Measurements from ENCODE around the gene MARCHF3.
"Not testable (repeated sequence)": the region's sequence is repeated elsewhere in the genome, so short reads cannot be mapped to it uniquely, and the experiment has no call there.

Gene MARCHF3

GRCh38 chr5:127030259-127031146 is at the start of gene MARCHF3:
Gene MARCHF3 (minus strand): TSS chr5:127030558. CDS start chr5:126918171, 112,387 bp downstream.
- DNase-seq: peak; percentile 91

- DNase-seq: peak; percentile 97
Observed at GRCh38 chr5:127079994-127080491, 49.7 kb upstream of the MARCHF3 start.

- DNase-seq: no peak
Observed at GRCh38 chr5:127077366-127077765, 47.0 kb upstream of the MARCHF3 start.

GRCh38 chr5:127076315-127077129 is 46.2 kb upstream of the MARCHF3 start:
- no peak for DNase-seq

- DNase-seq: no peak
Observed at GRCh38 chr5:127074466-127074865, 44.1 kb upstream of the MARCHF3 start.

- DNase-seq: no peak
Observed at GRCh38 chr5:127072861-127073846, 42.8 kb upstream of the MARCHF3 start, which contains the start of gene C5orf63. Gene C5orf63 (minus strand): TSS chr5:127073502. CDS start chr5:127058995, 14,507 bp downstream.

- DNase-seq: no peak
Observed at GRCh38 chr5:127070243-127070642, 39.9 kb upstream of the MARCHF3 start.

GRCh38 chr5:127068493-127069214 is 38.3 kb upstream of the MARCHF3 start:
- DNase-seq: no peak

- no peak for DNase-seq
Observed at GRCh38 chr5:127066721-127067120, 36.4 kb upstream of the MARCHF3 start.

GRCh38 chr5:127064253-127064840 is 34.0 kb upstream of the MARCHF3 start:
- DNase-seq: no peak

GRCh38 chr5:127063257-127063913 is 33.0 kb upstream of the MARCHF3 start:
- DNase-seq: no peak

- DNase-seq: no peak
Observed at GRCh38 chr5:127061956-127062355, 31.6 kb upstream of the MARCHF3 start.

GRCh38 chr5:127061537-127061936 is 31.2 kb upstream of the MARCHF3 start:
- no peak for DNase-seq

- DNase-seq: no peak
Observed at GRCh38 chr5:127060470-127060985, 30.2 kb upstream of the MARCHF3 start.

- no peak for DNase-seq
Observed at GRCh38 chr5:127056896-127057295, 26.5 kb upstream of the MARCHF3 start.

GRCh38 chr5:127055880-127056653 is 25.7 kb upstream of the MARCHF3 start:
- DNase-seq: no peak

- not testable (repeated sequence) for DNase-seq
Observed at GRCh38 chr5:127053551-127053950, 23.2 kb upstream of the MARCHF3 start.

- DNase-seq: peak; percentile 95
Observed at GRCh38 chr5:127053049-127053448, 22.7 kb upstream of the MARCHF3 start.

- no peak for DNase-seq
Observed at GRCh38 chr5:127051591-127051990, 21.2 kb upstream of the MARCHF3 start.
